NCI-H1436 treated with DMSO at 0.1 percent for 48 hours (cell line): ENCODE results near the gene BCAS1.
A peak's percentile ranks its signal among the peaks of the same experiment; 100 is the strongest.

Source experiments
- DNase-seq: peaks from one replicate; lab custom pipeline; 2025; lab: John Stamatoyannopoulos, UW

Gene BCAS1

GRCh38 chr20:54075322-54075721 lies 4.9 kb upstream of the BCAS1 start:
- no peak for DNase-seq

- DNase-seq = no peak
These were observed 4.1 kb upstream of the BCAS1 start for GRCh38 chr20:54074511-54074910.

- DNase-seq = no peak
These were observed 2.9 kb upstream of the BCAS1 start for GRCh38 chr20:54073288-54073687.

- DNase-seq = no peak
These were observed 858 bp downstream of the BCAS1 start for GRCh38 chr20:54069501-54069971.

- DNase-seq = no peak
These were observed 1.4 kb downstream of the BCAS1 start for GRCh38 chr20:54068966-54069365.

- DNase-seq = no peak
These were observed 1.9 kb downstream of the BCAS1 start for GRCh38 chr20:54068495-54068894.

GRCh38 chr20:54067606-54068174 lies 2.7 kb downstream of the BCAS1 start:
- no peak for DNase-seq

- no peak for DNase-seq
These were observed 4.8 kb downstream of the BCAS1 start for GRCh38 chr20:54065601-54066038.

- no peak for DNase-seq
These were observed 5.5 kb downstream of the BCAS1 start for GRCh38 chr20:54064939-54065338.

GRCh38 chr20:54063992-54064676 lies 6.3 kb downstream of the BCAS1 start:
- DNase-seq = no peak

GRCh38 chr20:54063580-54063979 lies 6.8 kb downstream of the BCAS1 start:
- no peak for DNase-seq

GRCh38 chr20:54062812-54063280 lies 7.5 kb downstream of the BCAS1 start:
- peak; percentile 0 for DNase-seq

GRCh38 chr20:54061101-54061881 lies 9.1 kb downstream of the BCAS1 start:
- DNase-seq = no peak

GRCh38 chr20:54059691-54060364 lies 10.6 kb downstream of the BCAS1 start:
- DNase-seq = no peak

- no peak for DNase-seq
These were observed 11.8 kb downstream of the BCAS1 start for GRCh38 chr20:54058420-54059139.

GRCh38 chr20:54056762-54057639 lies 13.4 kb downstream of the BCAS1 start:
- no peak for DNase-seq

GRCh38 chr20:54054516-54054915 lies 15.9 kb downstream of the BCAS1 start:
- no peak for DNase-seq

GRCh38 chr20:54051068-54051467 lies 19.3 kb downstream of the BCAS1 start:
- no peak for DNase-seq

GRCh38 chr20:54048891-54049545 lies 21.4 kb downstream of the BCAS1 start:
- no peak for DNase-seq

GRCh38 chr20:54048481-54048880 lies 21.9 kb downstream of the BCAS1 start:
- DNase-seq = no peak
